ENCODE measurements around the gene MVD.

MVD gene

GRCh38 chr16:88618182-88618955, 44.5 kb downstream of the MVD start:
- H3K9me2 ChIP-seq (ENCODE audit: low read depth, low read length): no peaks in the 10 kb centered on the region
- H3K27me3 ChIP-seq (ENCODE audit: insufficient read depth, low read length): no peaks in the 10 kb centered on the region
- no peak for TF ChIP-seq CTCF (IDR thresholded peaks at IDR 0.05; ENCODE audit: low read length)
- TF ChIP-seq EZH2 (IDR thresholded peaks at IDR 0.05; ENCODE audit: borderline replicate concordance, low read length): no peak
- no peak overlapping the region for H3K4me2 ChIP-seq (ENCODE audit: low read length)
- no peak overlapping the region for H2AFZ ChIP-seq (ENCODE audit: low read length)
- H3F3A ChIP-seq (ENCODE audit: insufficient read depth, low read length): no peaks in the 10 kb centered on the region
- peaks cover 50% of the 10 kb centered on the region for H3K36me3 ChIP-seq (ENCODE audit: insufficient read depth, low read length)
- no peaks in the 10 kb centered on the region for H3K79me2 ChIP-seq (ENCODE audit: insufficient read depth, low read length)
- H3K27ac ChIP-seq (ENCODE audit: low read depth, low read length, poor library complexity, severe bottlenecking): no peak overlapping the region
- H4K20me1 ChIP-seq (ENCODE audit: insufficient read depth, low read length): no peaks in the 10 kb centered on the region
- H3K4me3 ChIP-seq (ENCODE audit: low read depth, low read length, poor library complexity, severe bottlenecking): no peak overlapping the region
- no peaks in the 10 kb centered on the region for H3K4me1 ChIP-seq (ENCODE audit: insufficient read depth, low read length, severe bottlenecking)
- no peaks in the 10 kb centered on the region for H3K9me3 ChIP-seq (ENCODE audit: low read length)
- H3K9ac ChIP-seq (ENCODE audit: low read length): no peak overlapping the region

- Histone ChIP-seq H3K9ac (ENCODE audit: low read length) (no peak overlapping the region), H3K27ac (ENCODE audit: low read depth, low read length, poor library complexity, severe bottlenecking) (no peak overlapping the region), H3K27me3 (ENCODE audit: insufficient read depth, low read length) (no peaks in the 10 kb centered on the region), H3K79me2 (ENCODE audit: insufficient read depth, low read length) (no peaks in the 10 kb centered on the region), H3K9me2 (ENCODE audit: low read depth, low read length) (no peaks in the 10 kb centered on the region), H4K20me1 (ENCODE audit: insufficient read depth, low read length) (no peaks in the 10 kb centered on the region), H3K4me3 (ENCODE audit: low read depth, low read length, poor library complexity, severe bottlenecking) (no peak overlapping the region), H3K4me1 (ENCODE audit: insufficient read depth, low read length, severe bottlenecking) (no peaks in the 10 kb centered on the region), H2AFZ (ENCODE audit: low read length) (no peak overlapping the region), H3K9me3 (ENCODE audit: low read length) (no peaks in the 10 kb centered on the region), H3F3A (ENCODE audit: insufficient read depth, low read length) (no peaks in the 10 kb centered on the region), H3K36me3 (ENCODE audit: insufficient read depth, low read length) (peaks cover 48% of the 10 kb centered on the region), H3K4me2 (ENCODE audit: low read length) (no peak overlapping the region)
- TF ChIP-seq CTCF (IDR thresholded peaks at IDR 0.05; ENCODE audit: low read length) (no peak), EZH2 (IDR thresholded peaks at IDR 0.05; ENCODE audit: borderline replicate concordance, low read length) (no peak)
Observed at GRCh38 chr16:88617268-88618031, 45.4 kb downstream of the MVD start.

- TF ChIP-seq CTCF (IDR thresholded peaks at IDR 0.05; ENCODE audit: low read length) (no peak), EZH2 (IDR thresholded peaks at IDR 0.05; ENCODE audit: borderline replicate concordance, low read length) (no peak)
- Histone ChIP-seq H3K36me3 (ENCODE audit: insufficient read depth, low read length) (peaks cover 42% of the 10 kb centered on the region), H3K9me3 (ENCODE audit: low read length) (no peaks in the 10 kb centered on the region), H3K9me2 (ENCODE audit: low read depth, low read length) (no peaks in the 10 kb centered on the region), H4K20me1 (ENCODE audit: insufficient read depth, low read length) (no peaks in the 10 kb centered on the region), H3K79me2 (ENCODE audit: insufficient read depth, low read length) (no peaks in the 10 kb centered on the region), H3K4me2 (ENCODE audit: low read length) (no peak overlapping the region), H2AFZ (ENCODE audit: low read length) (no peak overlapping the region), H3K9ac (ENCODE audit: low read length) (no peak overlapping the region), H3K27ac (ENCODE audit: low read depth, low read length, poor library complexity, severe bottlenecking) (no peak overlapping the region), H3K4me1 (ENCODE audit: insufficient read depth, low read length, severe bottlenecking) (no peaks in the 10 kb centered on the region), H3K27me3 (ENCODE audit: insufficient read depth, low read length) (no peaks in the 10 kb centered on the region), H3K4me3 (ENCODE audit: low read depth, low read length, poor library complexity, severe bottlenecking) (no peak overlapping the region), H3F3A (ENCODE audit: insufficient read depth, low read length) (no peaks in the 10 kb centered on the region)
Observed at GRCh38 chr16:88616736-88617135, 46.2 kb downstream of the MVD start.

Data from OCI-LY1 (cell line).